Neural progenitor cell (in vitro differentiated cells): ENCODE data around the gene KDM2B. TPM values are rescaled to one million over a fixed set of nuclear protein-coding genes. Genes with fewer than 3 reads are reported as not detected.

Experiments
- DNase-seq: peaks from one replicate; pipeline ENCODE4 v3.0.0-alpha.2; 2016; ENCODE audit warnings: low spot score
- H2AFZ ChIP-seq: fragments of 200-600 bp; sonication (generic); replicated peaks from 2 replicates; pipeline ENCODE4 v1.6.1; 2016; ENCODE audit warnings: antibody characterized with exemption
- H3F3A ChIP-seq: fragments of 200-600 bp; sonication (generic); 2 replicates; pipeline ENCODE4 v1.6.1; 2016; ENCODE audit warnings: antibody characterized with exemption, low read depth
- H3K27ac ChIP-seq: fragments of 200-600 bp; sonication (generic); 2 replicates; pipeline ENCODE4 v1.5.1; 2016; ENCODE audit warnings: mild to moderate bottlenecking
- H3K27me3 ChIP-seq: fragments of 200-600 bp; sonication (generic); 2 replicates; pipeline ENCODE4 v1.6.1; 2016; ENCODE audit warnings: mild to moderate bottlenecking, moderate library complexity
- H3K36me3 ChIP-seq: fragments of 200-600 bp; sonication (generic); 2 replicates; pipeline ENCODE4 v1.5.1; 2016
- H3K4me1 ChIP-seq: fragments of 200-600 bp; sonication (generic); 2 replicates; pipeline ENCODE4 v1.6.1; 2016; ENCODE audit warnings: mixed run types
- H3K4me2 ChIP-seq: fragments of 200-600 bp; sonication (generic); 2 replicates; pipeline ENCODE4 v1.6.1; 2016
- H3K4me3 ChIP-seq: fragments of 200-600 bp; sonication (generic); 2 replicates; pipeline ENCODE4 v1.5.1; 2016
- H3K79me2 ChIP-seq: fragments of 200-600 bp; sonication (generic); 2 replicates; pipeline ENCODE4 v1.6.1; 2016; ENCODE audit warnings: low read depth
- H3K9ac ChIP-seq: fragments of 200-600 bp; sonication (generic); 2 replicates; pipeline ENCODE4 v1.6.1; 2016
- H3K9me3 ChIP-seq: fragments of 200-600 bp; sonication (generic); 2 replicates; pipeline ENCODE4 v1.5.1; 2016; ENCODE audit warnings: low read depth
- H4K20me1 ChIP-seq: fragments of 200-600 bp; sonication (generic); 2 replicates; pipeline ENCODE4 v1.6.1; 2016; ENCODE audit warnings: low read depth
- H3K27ac Mint-ChIP-seq: 3 replicates; pipeline ENCODE4 v1.8.0; 2021; ENCODE audit warnings: mixed read lengths
- H3K27me3 Mint-ChIP-seq: 2 replicates; pipeline ENCODE4 v1.8.0; 2022; ENCODE audit warnings: low read depth, mild to moderate bottlenecking, inconsistent platforms, moderate library complexity, mixed read lengths; ENCODE audit not compliant: insufficient read depth
- H3K36me3 Mint-ChIP-seq: 3 replicates; pipeline ENCODE4 v1.8.0; 2021; ENCODE audit warnings: mixed read lengths
- H3K4me1 Mint-ChIP-seq: 3 replicates; pipeline ENCODE4 v1.8.0; 2021; ENCODE audit warnings: mixed read lengths
- H3K4me3 Mint-ChIP-seq: 3 replicates; pipeline ENCODE4 v1.8.0; 2021; ENCODE audit warnings: mild to moderate bottlenecking, moderate library complexity, mixed read lengths
- H3K9me3 Mint-ChIP-seq: 3 replicates; pipeline ENCODE4 v1.8.0; 2020; ENCODE audit warnings: mixed read lengths
- EZH2 ChIP-seq: fragments of 200-600 bp; sonication (generic); IDR thresholded peaks from 2 replicates; pipeline ENCODE4 v1.6.1; 2017; ENCODE audit warnings: antibody characterized with exemption, mild to moderate bottlenecking, moderate library complexity
- EZH2phosphoT487 ChIP-seq: fragments of 200-600 bp; sonication (generic); IDR thresholded peaks from 2 replicates; pipeline ENCODE4 v1.6.1; 2017; ENCODE audit warnings: antibody characterized with exemption
- total RNA-seq: library from RNA; depleted of rRNA; stranded (reverse); fragments of >200 nt; gene quantifications from 2 replicates; pipeline ENCODE4 v1.2.3, GENCODE V29; 2015; ENCODE audit warnings: low replicate concordance
- TF ChIP-seq, protein P1 (sequence below): fragments of 200-600 bp; sonication (generic); IDR thresholded peaks from 2 replicates; pipeline ENCODE4 v1.5.1; 2017; ENCODE audit warnings: antibody characterized with exemption, mild to moderate bottlenecking

KDM2B gene
- total RNA-seq, 1 donor from 2014 or later: 85.3 TPM

DNA sequence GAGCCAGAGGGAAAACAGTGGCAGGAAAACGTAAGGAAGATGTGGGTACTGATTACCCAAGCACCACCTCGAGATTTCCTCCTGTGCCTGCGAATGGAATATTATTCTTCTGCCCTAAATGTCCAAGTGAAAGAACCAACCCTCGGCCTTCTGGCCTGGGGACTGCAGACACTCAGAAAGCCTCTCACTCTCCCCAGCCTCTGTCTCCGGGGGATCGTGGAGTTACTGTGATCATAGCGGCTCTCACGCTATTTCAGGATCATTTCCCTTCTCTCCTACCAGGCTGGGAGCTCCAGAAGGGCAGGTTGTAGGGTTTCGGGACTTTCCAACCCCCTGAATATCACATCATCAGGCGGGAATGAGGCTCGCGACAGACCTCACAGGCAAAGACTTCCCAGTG, 68.9 kb downstream of the KDM2B start:
- no peak for DNase-seq
- no peak overlapping the region for H3K9ac ChIP-seq
- no peaks in the 10 kb centered on the region for H3K4me1 Mint-ChIP-seq
- H3K4me2 ChIP-seq: no peak overlapping the region
- H3K4me3 Mint-ChIP-seq: no peak overlapping the region
- no peaks in the 10 kb centered on the region for H3K27me3 Mint-ChIP-seq
- H3K36me3 ChIP-seq: peaks cover 10% of the 10 kb centered on the region
- H3K27me3 ChIP-seq: no peaks in the 10 kb centered on the region
- H3K27ac ChIP-seq: no peak overlapping the region
- H3K9me3 Mint-ChIP-seq: no peaks in the 10 kb centered on the region
- peaks cover 35% of the 10 kb centered on the region for H3K36me3 Mint-ChIP-seq
- H3F3A ChIP-seq: peaks cover 8% of the 10 kb centered on the region
- no peaks in the 10 kb centered on the region for H3K4me1 ChIP-seq
- no peaks in the 10 kb centered on the region for H3K9me3 ChIP-seq
- H3K4me3 ChIP-seq: no peak overlapping the region
- H4K20me1 ChIP-seq: no peaks in the 10 kb centered on the region
- peaks cover 22% of the 10 kb centered on the region for H3K79me2 ChIP-seq
- H2AFZ ChIP-seq: no peak overlapping the region
- no peak overlapping the region for H3K27ac Mint-ChIP-seq
- TF ChIP-seq, protein P1, sequence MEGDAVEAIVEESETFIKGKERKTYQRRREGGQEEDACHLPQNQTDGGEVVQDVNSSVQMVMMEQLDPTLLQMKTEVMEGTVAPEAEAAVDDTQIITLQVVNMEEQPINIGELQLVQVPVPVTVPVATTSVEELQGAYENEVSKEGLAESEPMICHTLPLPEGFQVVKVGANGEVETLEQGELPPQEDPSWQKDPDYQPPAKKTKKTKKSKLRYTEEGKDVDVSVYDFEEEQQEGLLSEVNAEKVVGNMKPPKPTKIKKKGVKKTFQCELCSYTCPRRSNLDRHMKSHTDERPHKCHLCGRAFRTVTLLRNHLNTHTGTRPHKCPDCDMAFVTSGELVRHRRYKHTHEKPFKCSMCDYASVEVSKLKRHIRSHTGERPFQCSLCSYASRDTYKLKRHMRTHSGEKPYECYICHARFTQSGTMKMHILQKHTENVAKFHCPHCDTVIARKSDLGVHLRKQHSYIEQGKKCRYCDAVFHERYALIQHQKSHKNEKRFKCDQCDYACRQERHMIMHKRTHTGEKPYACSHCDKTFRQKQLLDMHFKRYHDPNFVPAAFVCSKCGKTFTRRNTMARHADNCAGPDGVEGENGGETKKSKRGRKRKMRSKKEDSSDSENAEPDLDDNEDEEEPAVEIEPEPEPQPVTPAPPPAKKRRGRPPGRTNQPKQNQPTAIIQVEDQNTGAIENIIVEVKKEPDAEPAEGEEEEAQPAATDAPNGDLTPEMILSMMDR: no peak
- TF ChIP-seq EZH2phosphoT487 (no peak), EZH2 (no peak)

DNA sequence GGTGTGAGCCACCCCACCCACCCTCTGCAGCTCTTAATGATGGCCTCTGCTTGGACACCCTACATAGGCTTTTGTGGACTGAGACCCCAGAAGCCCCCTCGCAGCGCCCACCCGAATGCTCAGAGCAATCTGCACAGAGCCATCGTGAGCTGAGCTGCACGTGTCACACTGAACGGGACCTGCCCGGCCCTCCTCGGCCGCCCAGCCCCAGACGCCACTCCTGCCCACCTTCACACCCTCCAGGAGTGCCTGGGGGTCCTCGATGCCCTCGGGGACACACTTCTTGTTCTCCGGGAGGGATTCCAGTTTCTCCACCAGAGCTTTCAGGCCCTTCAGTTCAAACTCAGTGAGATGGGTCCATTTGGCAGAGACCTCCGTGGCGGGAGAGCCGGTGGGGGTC, 71.5 kb downstream of the KDM2B start:
- no peak overlapping the region for H2AFZ ChIP-seq
- H3K9me3 Mint-ChIP-seq: no peaks in the 10 kb centered on the region
- no peaks in the 10 kb centered on the region for H3K4me1 ChIP-seq
- H3K4me3 ChIP-seq: no peak overlapping the region
- no peaks in the 10 kb centered on the region for H3K4me1 Mint-ChIP-seq
- no peak overlapping the region for H3K9ac ChIP-seq
- H3K27me3 Mint-ChIP-seq: no peaks in the 10 kb centered on the region
- H3K79me2 ChIP-seq: peaks cover 17% of the 10 kb centered on the region
- peaks cover 3% of the 10 kb centered on the region for H4K20me1 ChIP-seq
- no peak overlapping the region for H3K4me3 Mint-ChIP-seq
- no peaks in the 10 kb centered on the region for H3K27me3 ChIP-seq
- peaks cover 28% of the 10 kb centered on the region for H3K36me3 Mint-ChIP-seq
- no peaks in the 10 kb centered on the region for H3F3A ChIP-seq
- no peak overlapping the region for H3K27ac Mint-ChIP-seq
- DNase-seq: no peak
- no peak overlapping the region for H3K27ac ChIP-seq
- no peaks in the 10 kb centered on the region for H3K9me3 ChIP-seq
- H3K4me2 ChIP-seq: no peak overlapping the region
- TF ChIP-seq EZH2 (no peak), EZH2phosphoT487 (no peak)
- TF ChIP-seq, protein P1: no peak
- no peaks in the 10 kb centered on the region for H3K36me3 ChIP-seq

DNA sequence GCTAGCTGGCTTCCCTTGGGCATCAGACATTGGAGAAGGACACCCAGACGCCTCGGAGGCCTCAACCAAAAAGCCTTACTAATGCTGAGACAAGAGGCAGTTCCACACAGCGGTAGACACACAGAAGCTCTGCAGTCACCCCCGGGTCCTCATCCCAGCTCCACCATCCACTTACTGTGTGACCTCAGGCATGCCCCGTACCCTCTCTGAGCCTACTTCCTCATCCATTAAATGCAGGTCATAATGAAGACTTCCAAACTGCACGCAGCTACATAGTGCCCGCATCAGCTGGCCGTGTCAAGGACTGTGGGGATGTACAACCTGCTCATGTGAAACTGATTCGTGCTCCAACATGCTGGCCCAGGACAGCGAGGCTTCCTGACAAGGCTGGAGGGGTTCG, 72.3 kb downstream of the KDM2B start:
- H3K36me3 Mint-ChIP-seq: peaks cover 33% of the 10 kb centered on the region

More for the DNA sequence above, 72.3 kb downstream of the KDM2B start:
- H3K27ac ChIP-seq: no peak overlapping the region
- Mint-ChIP-seq H3K27ac (no peak overlapping the region), H3K27me3 (peaks cover 3% of the 10 kb centered on the region), H3K4me1 (no peaks in the 10 kb centered on the region), H3K4me3 (no peak overlapping the region), H3K9me3 (no peaks in the 10 kb centered on the region)
- no peak overlapping the region for H3K4me3 ChIP-seq
- H3K36me3 ChIP-seq: no peaks in the 10 kb centered on the region
- H2AFZ ChIP-seq: no peak overlapping the region
- no peak overlapping the region for H3K4me2 ChIP-seq
- H3K27me3 ChIP-seq: no peaks in the 10 kb centered on the region
- peaks cover 10% of the 10 kb centered on the region for H4K20me1 ChIP-seq
- TF ChIP-seq, protein P1: no peak
- TF ChIP-seq EZH2 (no peak), EZH2phosphoT487 (no peak)
- no peak overlapping the region for H3K9ac ChIP-seq
- peaks cover 25% of the 10 kb centered on the region for H3K79me2 ChIP-seq
- no peaks in the 10 kb centered on the region for H3K9me3 ChIP-seq
- DNase-seq: no peak
- no peaks in the 10 kb centered on the region for H3K4me1 ChIP-seq
- no peaks in the 10 kb centered on the region for H3F3A ChIP-seq
